ENCODE data around the gene PPP5C. TPM values are rescaled to one million over a fixed set of nuclear protein-coding genes. Genes with fewer than 3 reads are reported as not detected.

The PPP5C gene
- total and polyA plus RNA-seq, 2 of the 8 experiments (the other 6 are each of a cell fraction or from before 2014, with no cell fraction given), result 112 to 156 TPM

GRCh38 chr19:46372901-46373490 is 26.1 kb downstream of the PPP5C start:
- no peaks in the 10 kb centered on the region for H3K9me3 ChIP-seq (ENCODE audit: insufficient read depth in 2 of 2, low read depth in 1 of 2, low read length in 1 of 2)
- H3K79me1 ChIP-seq (ENCODE audit: low read depth, low read length), result peaks cover 10% of the 10 kb centered on the region
- no peak overlapping the region for H3K14ac ChIP-seq (ENCODE audit: insufficient read length)
- no peaks in the 10 kb centered on the region for H3K27me3 ChIP-seq (replicated peaks in 1 of 4; ENCODE audit: control insufficient read depth in 3 of 4, extremely low read depth in 1 of 4, insufficient read depth in 3 of 4, low read length in 3 of 4)
- H2BK15ac ChIP-seq (ENCODE audit: low read length), result peak overlapping the region; percentile 84
- peaks cover 9 to 28% (median 25%) of the 10 kb centered on the region in 4 experiments for H3K36me3 ChIP-seq (ENCODE audit: control insufficient read depth in 2 of 4, insufficient read depth in 4 of 4, low read length in 3 of 4)
- peak overlapping the region in 3 of 4 experiments; percentile 14 to 52 (median 31); a peak in 5 of 7 replicates for H3K9ac ChIP-seq (replicated peaks in 1 of 4; ENCODE audit: extremely low read depth in 1 of 4, low read depth in 3 of 4, low read length in 3 of 4)
- no peak overlapping the region for H2BK120ac ChIP-seq (replicated peaks; ENCODE audit: low read depth, low read length)
- peaks cover 3 to 44% of the 10 kb centered on the region in 2 experiments; a peak in 3 of 4 replicates for H3K79me2 ChIP-seq (ENCODE audit: control insufficient read depth in 1 of 2, insufficient read depth in 2 of 2, low read length in 2 of 2)
- peak overlapping the region; percentile 97; the same call in 1 of the 2 replicates for H2BK12ac ChIP-seq (ENCODE audit: low read depth, low read length)
- 35% methylated on average over 11 of the region's 11 CpGs; no CpG with 5 or more reads in 1 of the 2 experiments for WGBS, 2 experiments (ENCODE audit: extremely low coverage in 1 of 2, insufficient coverage in 1 of 2, insufficient read length in 1 of 2, insufficient replicate concordance in 2 of 2, low coverage in 1 of 2, low lambda C conversion rate in 2 of 2, missing lambda C conversion rate in 1 of 2)
- FAIRE-seq (peak; percentile 57), DNase-seq (ENCODE audit: low read depth in 1 of 2, low spot score in 2 of 2) (peak in 1 of 2 experiments; percentile 74)
- H2AFZ ChIP-seq (ENCODE audit: low read length), result no peak overlapping the region
- peaks cover 14 to 30% (median 21%) of the 10 kb centered on the region in 4 experiments for H3K4me1 ChIP-seq (replicated peaks in 1 of 4; ENCODE audit: control insufficient read depth in 3 of 4, insufficient read depth in 4 of 4, low read length in 3 of 4)
- CTCF ChIA-PET (ENCODE audit: partially characterized antibody), result interaction anchor here (0.9 to 7.5 kb wide), 17 partner anchors 9 to 356 kb away, joined by 3 to 58 read pairs (median 8); partner anchors contain the start of gene PPP5C
- no peak overlapping the region for H3K56ac ChIP-seq (replicated peaks; ENCODE audit: insufficient read length, low read depth, low read length)
- peak overlapping the region; percentile 87 for H4K91ac ChIP-seq (replicated peaks; ENCODE audit: insufficient read length, low read length)
- peak overlapping the region; percentile 98 for H2BK5ac ChIP-seq (ENCODE audit: low read depth, low read length)
- H3K4ac ChIP-seq (replicated peaks; ENCODE audit: insufficient read length, low read depth, low read length), result peak overlapping the region; percentile 62
- no peak overlapping the region for H4K8ac ChIP-seq (ENCODE audit: extremely low read depth, insufficient read depth, low read length)
- H3K18ac ChIP-seq (ENCODE audit: extremely low read depth, low read length), result peak overlapping the region; percentile 99
- H3K23ac ChIP-seq (ENCODE audit: insufficient read length), result no peak overlapping the region
- POLR2A ChIA-PET (ENCODE audit: partially characterized antibody), result interaction anchor here (1.1 to 2.4 kb wide), 8 partner anchors 9 to 119 kb away, joined by 3 to 15 read pairs (median 4); no protein-coding TSS in a partner anchor
- peaks cover 3 to 10% of the 10 kb centered on the region in 2 experiments for H4K20me1 ChIP-seq (replicated peaks in 1 of 2; ENCODE audit: control insufficient read depth in 1 of 2, insufficient read depth in 2 of 2, low read length in 2 of 2)
- H3K4me2 ChIP-seq (ENCODE audit: insufficient read depth in 1 of 2, low read depth in 2 of 2, low read length in 2 of 2), result peak overlapping the region; percentile 59 to 73
- H3K27ac ChIP-seq (ENCODE audit: low read depth, low read length), result peak overlapping the region; percentile 81
- peak overlapping the region; percentile 18 for H4K5ac ChIP-seq (ENCODE audit: insufficient read length, low read depth, low read length)
- H3K23me2 ChIP-seq (ENCODE audit: low read depth, low read length), result no peaks in the 10 kb centered on the region
- H2AK5ac ChIP-seq (ENCODE audit: low read depth, low read length), result peak overlapping the region; percentile 93; the same call in 1 of the 2 replicates
- peak overlapping the region; percentile 82 for H2BK20ac ChIP-seq (ENCODE audit: low read length)
- peak overlapping the region in 3 of 4 experiments; percentile 3 to 27 (median 5); a peak in 4 of 8 replicates for H3K4me3 ChIP-seq (ENCODE audit: extremely low read depth in 1 of 4, insufficient read depth in 2 of 4, low read depth in 3 of 4, low read length in 4 of 4)
- TF ChIP-seq POU5F1 (IDR thresholded peaks at IDR 0.05; ENCODE audit: low read depth, low read length), result no peak
- no peak for TF ChIP-seq EP300 (IDR thresholded peaks at IDR 0.05; ENCODE audit: borderline replicate concordance in 1 of 2, low read depth in 2 of 2, low read length in 2 of 2)
- peak; percentile 6 for TF ChIP-seq ASH2L (IDR thresholded peaks at IDR 0.05; ENCODE audit: low read length)
- peak; percentile 9; the same call in 1 of the 2 replicates for TF ChIP-seq MAX (IDR thresholded peaks at IDR 0.05)
- TF ChIP-seq NRF1 (IDR thresholded peaks at IDR 0.05; ENCODE audit: low read depth, low read length), result no peak
- TF ChIP-seq CBX8 (IDR thresholded peaks at IDR 0.05; ENCODE audit: borderline replicate concordance, low read depth, low read length), result no peak
- no peak for TF ChIP-seq BACH1 (IDR thresholded peaks at IDR 0.05; ENCODE audit: low read length)
- TF ChIP-seq HDAC6 (IDR thresholded peaks at IDR 0.05; ENCODE audit: low read depth, low read length), result no peak
- TF ChIP-seq SIN3A (conservative IDR thresholded peaks at IDR 0.05 in 1 of 2, IDR thresholded peaks at IDR 0.05 in 1 of 2; ENCODE audit: low read depth in 1 of 2, low read length in 2 of 2), result 0 out of 4 replicates have a peak, but pooled peaks of 1 of the 2 experiments have one; percentile 58
- no peak for TF ChIP-seq SUZ12 (IDR thresholded peaks at IDR 0.05; ENCODE audit: low read length)
- 0 out of 2 replicates have a peak, but pooled peaks have one; percentile 15 for TF ChIP-seq TBP (IDR thresholded peaks at IDR 0.05; ENCODE audit: low read depth, low read length)
- no peak for TF ChIP-seq JUND (IDR thresholded peaks at IDR 0.05; ENCODE audit: low read length)

Data from H1 (cell line).